Neuronal stem cell (in vitro differentiated cells): Measurements from ENCODE around the gene C1orf52.
A peak's percentile ranks its signal among the peaks of the same experiment; 100 is the strongest.

Experiments used
- DNase-seq: peaks from one replicate; pipeline ENCODE4 v3.0.0-alpha.2; 2013; ENCODE audit warnings: low spot score
- H2AFZ ChIP-seq: one replicate; pipeline ENCODE4 v1.6.1; 2013; ENCODE audit warnings: mild to moderate bottlenecking, low read length, inconsistent platforms
- H2AK5ac ChIP-seq: 2 replicates; pipeline ENCODE4 v1.6.1; 2013; ENCODE audit warnings: low read depth, mild to moderate bottlenecking, inconsistent platforms, low read length, moderate library complexity, mixed read lengths
- H2BK120ac ChIP-seq: 2 replicates; pipeline ENCODE4 v1.6.1; 2013; ENCODE audit warnings: low read depth, mild to moderate bottlenecking, inconsistent platforms, low read length, moderate library complexity, mixed read lengths
- H2BK12ac ChIP-seq: one replicate; pipeline ENCODE4 v1.6.1; 2013; ENCODE audit warnings: low read length, inconsistent platforms
- H2BK15ac ChIP-seq: 2 replicates; pipeline ENCODE4 v1.6.1; 2013; ENCODE audit warnings: mild to moderate bottlenecking, low read length, inconsistent platforms, mixed read lengths
- H2BK5ac ChIP-seq: one replicate; pipeline ENCODE4 v1.6.1; 2013; ENCODE audit warnings: inconsistent platforms, mild to moderate bottlenecking, low read length, moderate library complexity
- H3K14ac ChIP-seq: one replicate; pipeline ENCODE4 v1.6.1; 2013; ENCODE audit warnings: low read length, inconsistent platforms
- H3K18ac ChIP-seq: 2 replicates; pipeline ENCODE4 v1.6.1; 2013; ENCODE audit warnings: low read length, inconsistent platforms
- H3K23ac ChIP-seq: 2 replicates; pipeline ENCODE4 v1.6.1; 2013; ENCODE audit warnings: low read depth, mild to moderate bottlenecking, mixed read lengths, low read length, inconsistent platforms; ENCODE audit not compliant: poor library complexity
- H3K27ac ChIP-seq: replicated peaks from 3 replicates; pipeline ENCODE4 v1.5.1; 2013; ENCODE audit warnings: low read length, inconsistent platforms
- H3K27me3 ChIP-seq, 3 experiments: 2 replicates each; pipeline ENCODE4 v1.6.1; 2013; ENCODE audit warnings: low read length in 3 of 3, mild to moderate bottlenecking in 2 of 3, inconsistent platforms in 1 of 3, low read depth in 1 of 3, mixed read lengths in 1 of 3, moderate library complexity in 1 of 3; ENCODE audit not compliant: control insufficient read depth in 3 of 3, insufficient read depth in 3 of 3
- H3K36me3 ChIP-seq, 2 donors: replicated peaks in 1 of 2; 2 replicates each; pipeline ENCODE4 v1.6.1; 2013; ENCODE audit warnings: low read length in 2 of 2; ENCODE audit not compliant: control insufficient read depth in 2 of 2, insufficient read depth in 2 of 2
- H3K4ac ChIP-seq: 2 replicates; pipeline ENCODE4 v1.6.1; 2013; ENCODE audit warnings: inconsistent platforms, mild to moderate bottlenecking, low read length, moderate library complexity
- H3K4me1 ChIP-seq, 2 donors: 1 replicate in 1 of 2; 2 replicates in 1 of 2; pipeline ENCODE4 v1.6.1; 2013; ENCODE audit warnings: low read length in 2 of 2, low read depth in 1 of 2; ENCODE audit not compliant: control insufficient read depth in 2 of 2, insufficient read depth in 1 of 2
- H3K4me2 ChIP-seq: one replicate; pipeline ENCODE4 v1.6.1; 2013; ENCODE audit warnings: mild to moderate bottlenecking, low read length, inconsistent platforms; ENCODE audit not compliant: insufficient read depth, poor library complexity, severe bottlenecking
- H3K4me3 ChIP-seq, 2 donors: 2 replicates each; pipeline ENCODE4 v1.5.1; 2013; ENCODE audit warnings: low read length in 2 of 2, mild to moderate bottlenecking in 2 of 2, inconsistent platforms in 1 of 2, moderate library complexity in 1 of 2
- H3K79me1 ChIP-seq: one replicate; pipeline ENCODE4 v1.6.1; 2013; ENCODE audit warnings: low read depth, mild to moderate bottlenecking, inconsistent platforms, low read length, moderate library complexity
- H3K9ac ChIP-seq: one replicate; pipeline ENCODE4 v1.6.1; 2013; ENCODE audit warnings: mild to moderate bottlenecking, low read depth, low read length, inconsistent platforms; ENCODE audit not compliant: poor library complexity
- H3K9me3 ChIP-seq, 2 donors: replicated peaks in 1 of 2; 2 replicates each; pipeline versions ENCODE3 to v1.6.1; 2013; ENCODE audit warnings: low read length in 2 of 2, mild to moderate bottlenecking in 2 of 2, inconsistent platforms in 1 of 2, low read depth in 1 of 2, mixed read lengths in 1 of 2, moderate library complexity in 1 of 2; ENCODE audit not compliant: control insufficient read depth in 2 of 2, insufficient read depth in 1 of 2
- H4K8ac ChIP-seq: one replicate; pipeline ENCODE4 v1.6.1; 2013; ENCODE audit warnings: low read depth, mild to moderate bottlenecking, inconsistent platforms, low read length, moderate library complexity
- H4K91ac ChIP-seq: one replicate; pipeline ENCODE4 v1.6.1; 2013; ENCODE audit warnings: low read length, low read depth, mild to moderate bottlenecking, inconsistent platforms; ENCODE audit not compliant: poor library complexity
- WGBS, 2 donors: extraction: QIAGEN DNeasy Blood & Tissue Kit; methylation state at CpG; one replicate each; pipeline ENCODE4 v1.1.7; 2013; ENCODE audit warnings: missing lambda C conversion rate in 2 of 2, mixed read lengths in 1 of 2; ENCODE audit not compliant: insufficient read length in 2 of 2, insufficient replicate concordance in 1 of 2; ENCODE audit errors: extremely low coverage in 2 of 2; 5-methylcytosine and 5-hydroxymethylcytosine counted together

The C1orf52 gene

DNA sequence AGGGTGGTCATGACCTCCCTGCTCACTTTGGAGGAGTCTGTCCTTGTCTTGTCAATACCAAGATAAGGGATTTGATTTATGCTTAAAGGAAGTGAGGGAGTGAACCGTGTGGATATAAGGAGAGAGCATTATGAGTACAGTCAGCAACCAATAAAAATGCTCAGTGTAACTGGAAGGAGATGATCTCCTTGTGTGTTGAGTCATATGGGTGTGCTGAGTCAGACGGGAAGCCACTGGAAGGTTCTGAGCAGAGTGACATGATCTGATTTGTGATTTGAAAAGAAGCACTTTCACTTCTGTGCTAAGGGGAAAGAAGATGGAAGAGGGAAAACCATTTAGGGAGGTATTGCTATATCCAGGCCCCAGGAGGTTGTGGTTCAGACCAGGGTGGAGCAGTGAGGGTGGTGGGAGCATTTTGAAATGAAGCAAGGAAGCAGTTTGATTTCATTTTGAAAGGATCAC, 19.4 kb upstream of the C1orf52 start:
- no CpG with 5 or more reads among the region's 2 CpGs for WGBS, 2 donors
- Histone ChIP-seq H3K18ac (no peak overlapping the region), H3K4ac (no peak overlapping the region), H3K79me1 (no peaks in the 10 kb centered on the region), H3K9me3 (no peaks in the 10 kb centered on the region), H2BK12ac (no peak overlapping the region), H2AK5ac (no peak overlapping the region), H3K14ac (no peak overlapping the region), H3K27me3 (no peaks in the 10 kb centered on the region), H2BK15ac (no peak overlapping the region), H3K23ac (no peak overlapping the region), H3K27ac (no peak overlapping the region), H4K91ac (no peak overlapping the region), H3K9ac (no peak overlapping the region), H2AFZ (no peak overlapping the region), H3K4me1 (peaks cover 2 to 4% of the 10 kb centered on the region in 2 donors), H3K4me3 (no peak overlapping the region), H2BK120ac (no peak overlapping the region), H2BK5ac (no peak overlapping the region), H4K8ac (no peak overlapping the region), H3K36me3 (no peaks in the 10 kb centered on the region), H3K4me2 (no peak overlapping the region)
- no peak for DNase-seq

DNA sequence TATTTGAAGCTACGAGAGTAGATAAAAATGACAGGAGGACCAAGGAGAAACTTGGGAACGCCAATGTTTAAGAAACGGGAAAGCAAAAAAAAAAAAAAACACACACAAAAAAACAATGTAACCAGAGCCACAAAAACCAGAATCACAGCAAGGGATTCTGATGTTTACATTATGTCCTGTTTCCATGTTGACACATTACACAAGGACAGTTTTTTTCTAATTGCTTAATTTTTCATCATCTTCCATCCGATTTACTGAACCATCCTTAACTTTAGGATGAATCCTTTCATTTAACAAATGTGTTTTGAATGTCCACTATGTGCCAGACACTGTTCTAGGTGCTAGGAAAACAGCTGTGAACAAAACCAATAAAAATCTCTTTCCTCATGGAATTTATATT, 18.3 kb upstream of the C1orf52 start:
- Histone ChIP-seq H3K23ac (no peak overlapping the region), H3K14ac (no peak overlapping the region), H3K4ac (no peak overlapping the region), H3K4me1 (peaks cover 2 to 4% of the 10 kb centered on the region in 2 donors), H3K27ac (no peak overlapping the region), H4K8ac (no peak overlapping the region), H3K4me3 (no peak overlapping the region), H3K4me2 (no peak overlapping the region), H3K9ac (no peak overlapping the region), H2BK120ac (no peak overlapping the region), H2AK5ac (no peak overlapping the region), H2AFZ (no peak overlapping the region), H4K91ac (no peak overlapping the region), H3K9me3 (no peaks in the 10 kb centered on the region), H2BK15ac (no peak overlapping the region), H3K36me3 (peaks cover 0 to 5% of the 10 kb centered on the region in 2 donors), H3K18ac (no peak overlapping the region), H3K79me1 (no peaks in the 10 kb centered on the region), H3K27me3 (no peaks in the 10 kb centered on the region), H2BK12ac (no peak overlapping the region), H2BK5ac (no peak overlapping the region)
- no CpG with 5 or more reads among the region's 4 CpGs for WGBS, 2 donors
- DNase-seq: no peak

DNA sequence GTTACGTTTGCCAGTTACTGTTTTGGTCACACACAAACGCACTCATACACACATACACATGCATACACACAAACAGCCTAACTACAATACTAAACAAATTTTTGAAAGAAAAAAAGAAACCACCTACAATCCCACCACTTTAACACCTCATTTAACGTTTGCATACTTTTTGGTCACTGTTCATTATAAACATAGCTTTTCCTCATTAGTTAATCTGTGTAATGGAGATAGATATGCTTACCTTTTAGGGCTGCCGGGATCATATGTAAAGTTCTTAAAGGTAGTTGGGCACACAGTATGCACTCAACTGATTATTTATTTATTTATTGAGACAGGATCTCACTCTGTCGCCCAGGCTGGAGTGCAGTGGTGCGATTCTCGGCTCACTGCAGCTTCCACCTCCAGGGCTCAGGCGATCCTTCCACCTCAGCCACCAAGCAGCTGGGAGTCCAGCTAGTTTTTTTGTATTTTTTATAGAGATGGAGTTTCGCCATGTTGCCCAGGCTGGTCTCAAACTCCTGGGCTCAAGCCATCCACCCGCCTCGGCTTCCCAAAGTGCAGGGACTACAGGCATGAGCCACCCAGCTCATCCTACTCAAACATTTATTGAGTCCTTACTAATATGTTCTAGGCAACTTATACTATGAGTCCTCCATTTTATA, 17.6 kb upstream of the C1orf52 start:
- Histone ChIP-seq H3K23ac (peak overlapping the region; percentile 81), H3K27ac (peak overlapping the region; percentile 50)
- no CpG with 5 or more reads among the region's 11 CpGs for WGBS, 2 donors

DNA sequence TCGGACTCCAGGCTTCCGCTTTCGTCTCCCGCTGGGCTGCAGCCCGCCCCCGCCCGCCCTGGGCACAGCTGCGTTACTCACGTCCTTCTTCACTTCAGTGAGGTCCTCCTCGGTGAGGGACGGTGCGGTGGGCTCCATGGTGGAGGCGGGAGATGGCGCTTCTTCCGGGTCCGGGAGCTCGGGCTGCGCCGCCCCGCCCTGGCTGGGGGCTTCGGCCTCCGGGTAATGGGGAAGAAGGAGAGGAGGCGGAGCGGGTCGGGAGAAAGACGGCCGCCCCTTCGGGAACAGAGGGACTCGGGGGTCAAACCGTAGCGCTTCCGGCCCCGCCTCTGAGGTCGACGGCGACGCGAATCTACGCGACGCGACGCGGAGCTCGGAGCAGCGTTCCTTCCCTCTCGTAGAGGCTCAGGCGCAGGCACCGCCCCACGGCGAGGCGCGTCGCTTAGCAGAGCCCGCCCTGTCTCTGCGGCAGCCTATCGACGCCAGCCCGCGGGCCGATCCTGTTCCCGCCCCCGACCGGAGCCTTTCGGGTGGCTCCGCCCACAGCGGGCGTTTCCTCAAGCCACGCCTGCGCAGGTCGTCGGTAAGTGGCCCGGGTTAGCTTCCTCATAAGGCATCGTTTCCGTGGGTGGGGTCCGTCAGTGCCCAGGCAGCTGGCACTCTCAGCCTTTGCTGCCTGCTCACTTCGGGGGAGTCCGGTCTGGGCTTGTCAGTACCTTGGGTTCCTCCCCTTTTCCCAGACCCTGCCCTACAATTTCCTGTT, 16.9 kb upstream of the C1orf52 start, which contains the start of gene BCL10:
BCL10 (minus strand) TSS at position 418 of the 763 bp plus-strand sequence; CDS start at position 138, 280 bp downstream.
- peaks cover 2 to 4% of the 10 kb centered on the region in 2 donors for H3K4me1 ChIP-seq
- no peak within 1 kb of the TSS for H2BK12ac ChIP-seq
- no peak within 1 kb of the TSS for H4K8ac ChIP-seq
- no peaks in the 10 kb centered on the region for H3K9me3 ChIP-seq
- H3K18ac ChIP-seq: peak within 1 kb of the TSS; percentile 90
- H3K4me2 ChIP-seq: peak within 1 kb of the TSS; percentile 66
- H2AFZ ChIP-seq: peak within 1 kb of the TSS; percentile 92
- no peaks in the 10 kb centered on the region for H3K79me1 ChIP-seq
- no peaks in the 10 kb centered on the region for H3K27me3 ChIP-seq
- peak within 1 kb of the TSS; percentile 82 for H3K9ac ChIP-seq
- peak within 1 kb of the TSS; percentile 81 for H3K23ac ChIP-seq
- no peak within 1 kb of the TSS for H3K4ac ChIP-seq
- peak; percentile 95 for DNase-seq
- H3K36me3 ChIP-seq: peaks cover 0 to 16% of the 10 kb centered on the region in 2 donors
- H3K27ac ChIP-seq: peak within 1 kb of the TSS; percentile 75
- H4K91ac ChIP-seq: no peak within 1 kb of the TSS
- H2BK15ac ChIP-seq: peak within 1 kb of the TSS; percentile 28
- no peak within 1 kb of the TSS for H2BK5ac ChIP-seq
- no peak within 1 kb of the TSS for H2AK5ac ChIP-seq
- H2BK120ac ChIP-seq: no peak within 1 kb of the TSS
- no CpG with 5 or more reads among the region's 78 CpGs for WGBS, 2 donors
- H3K14ac ChIP-seq: no peak within 1 kb of the TSS
- H3K4me3 ChIP-seq: peak within 1 kb of the TSS; percentile 90 to 91

More for the DNA sequence above, 17.6 kb upstream of the C1orf52 start:
- no peaks in the 10 kb centered on the region for H3K9me3 ChIP-seq
- H2BK5ac ChIP-seq: no peak overlapping the region
- H3K9ac ChIP-seq: no peak overlapping the region
- H2AK5ac ChIP-seq: no peak overlapping the region
- no peak overlapping the region for H2BK12ac ChIP-seq
- DNase-seq: no peak
- H3K4me3 ChIP-seq: peak overlapping the region; percentile 82 to 90
- no peak overlapping the region for H2BK120ac ChIP-seq
- peaks cover 2 to 4% of the 10 kb centered on the region in 2 donors for H3K4me1 ChIP-seq
- H3K36me3 ChIP-seq: peaks cover 0 to 9% of the 10 kb centered on the region in 2 donors
- H3K14ac ChIP-seq: no peak overlapping the region
- H2BK15ac ChIP-seq: peak overlapping the region; percentile 22
- peak overlapping the region; percentile 92 for H2AFZ ChIP-seq
- no peaks in the 10 kb centered on the region for H3K27me3 ChIP-seq
- H3K79me1 ChIP-seq: no peaks in the 10 kb centered on the region
- H3K18ac ChIP-seq: no peak overlapping the region
- no peak overlapping the region for H3K4ac ChIP-seq
- no peak overlapping the region for H4K8ac ChIP-seq
- peak overlapping the region; percentile 38 for H3K4me2 ChIP-seq
- no peak overlapping the region for H4K91ac ChIP-seq
